GM19467 (cell line): ENCODE results near the gene DUSP14.

Source experiments
- ATAC-seq: cut with Tn5 transposase; IDR thresholded peaks from one replicate; pipeline ENCODE4 v1.9.1; 2021; ENCODE audit warnings: mild to moderate bottlenecking, moderate library complexity; ENCODE audit not compliant: unreplicated experiment

Gene DUSP14

DNA sequence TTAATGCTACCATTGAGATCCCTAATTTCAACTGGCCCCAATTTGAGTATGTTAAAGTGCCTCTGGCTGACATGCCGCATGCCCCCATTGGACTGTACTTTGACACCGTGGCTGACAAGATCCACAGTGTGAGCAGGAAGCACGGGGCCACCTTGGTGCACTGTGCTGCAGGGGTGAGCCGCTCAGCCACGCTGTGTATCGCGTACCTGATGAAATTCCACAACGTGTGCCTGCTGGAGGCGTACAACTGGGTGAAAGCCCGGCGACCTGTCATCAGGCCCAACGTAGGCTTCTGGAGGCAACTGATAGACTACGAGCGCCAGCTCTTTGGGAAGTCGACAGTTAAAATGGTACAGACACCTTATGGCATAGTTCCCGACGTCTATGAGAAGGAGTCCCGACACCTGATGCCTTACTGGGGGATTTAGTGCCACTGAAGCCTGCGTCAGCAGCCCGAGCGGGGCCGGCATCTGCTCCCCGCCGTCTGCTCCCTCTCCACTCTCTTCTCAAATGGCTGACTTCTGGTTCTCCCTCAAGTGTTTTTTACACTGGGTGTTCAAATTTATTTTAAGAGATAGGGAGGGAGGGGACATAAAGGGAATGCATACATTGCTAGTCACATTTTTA lies 22.9 kb downstream of the DUSP14 start:
- no peak for ATAC-seq

DNA sequence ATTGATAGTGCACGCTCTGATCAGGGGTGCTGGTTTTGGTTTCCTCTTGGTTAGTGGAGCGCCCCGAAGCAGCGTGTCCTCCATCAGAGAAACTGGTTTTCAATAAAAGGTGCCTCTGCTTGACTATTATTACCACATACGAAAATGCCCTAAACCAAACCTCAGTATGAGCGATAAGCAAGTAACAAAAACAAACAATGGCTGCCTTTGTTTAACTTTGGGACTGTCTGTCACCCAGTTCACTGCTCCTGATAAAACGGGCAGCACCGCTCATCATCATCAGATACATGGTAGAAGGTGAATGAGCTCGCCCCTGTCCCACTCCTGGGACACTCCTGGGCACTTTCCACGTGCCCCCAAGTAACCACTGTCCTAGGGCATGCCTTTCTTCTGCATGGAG lies 24.0 kb downstream of the DUSP14 start:
- ATAC-seq = no peak

- ATAC-seq = no peak
Measured at GRCh38 chr17:37516127-37516571, 26.5 kb downstream of the DUSP14 start.

DNA sequence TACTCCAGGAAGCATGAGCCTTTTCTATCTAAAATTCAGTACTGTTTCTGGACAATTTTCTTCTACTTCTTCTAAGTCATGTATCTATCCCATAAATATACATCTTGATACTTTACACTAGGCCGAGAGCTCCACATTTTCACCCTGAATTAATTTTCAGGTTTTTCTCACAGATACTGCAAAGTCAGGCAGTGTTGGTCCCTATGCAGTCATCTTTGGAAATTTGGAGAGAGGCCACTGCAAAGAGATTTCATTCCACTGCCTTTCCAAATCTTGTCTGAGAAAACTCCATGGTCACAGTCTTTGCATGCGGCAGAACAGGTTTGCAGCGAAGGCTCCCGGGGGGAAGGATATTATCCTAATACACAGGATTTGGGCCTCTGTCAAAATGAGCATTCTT lies 28.2 kb downstream of the DUSP14 start:
- no peak for ATAC-seq

DNA sequence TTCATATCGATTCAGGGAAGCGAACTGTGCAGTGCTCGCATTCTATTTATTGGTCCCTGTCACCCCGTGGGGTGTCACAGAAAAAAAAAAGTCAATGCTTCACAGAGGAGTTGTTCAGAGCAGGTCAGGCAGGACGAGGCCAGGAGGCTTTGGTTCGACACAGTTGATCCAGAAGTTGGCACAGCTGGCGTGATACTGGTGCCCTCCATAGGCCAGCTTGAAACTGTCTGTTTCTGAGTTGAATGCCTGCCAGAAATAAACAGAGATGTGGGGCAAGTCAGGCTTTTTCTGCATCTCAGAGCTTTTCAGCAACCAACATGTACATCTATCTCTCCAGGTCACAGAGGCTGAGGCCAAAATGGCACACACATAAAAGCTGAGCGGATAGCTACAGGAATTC lies 29.1 kb downstream of the DUSP14 start:
- ATAC-seq = no peak

DNA sequence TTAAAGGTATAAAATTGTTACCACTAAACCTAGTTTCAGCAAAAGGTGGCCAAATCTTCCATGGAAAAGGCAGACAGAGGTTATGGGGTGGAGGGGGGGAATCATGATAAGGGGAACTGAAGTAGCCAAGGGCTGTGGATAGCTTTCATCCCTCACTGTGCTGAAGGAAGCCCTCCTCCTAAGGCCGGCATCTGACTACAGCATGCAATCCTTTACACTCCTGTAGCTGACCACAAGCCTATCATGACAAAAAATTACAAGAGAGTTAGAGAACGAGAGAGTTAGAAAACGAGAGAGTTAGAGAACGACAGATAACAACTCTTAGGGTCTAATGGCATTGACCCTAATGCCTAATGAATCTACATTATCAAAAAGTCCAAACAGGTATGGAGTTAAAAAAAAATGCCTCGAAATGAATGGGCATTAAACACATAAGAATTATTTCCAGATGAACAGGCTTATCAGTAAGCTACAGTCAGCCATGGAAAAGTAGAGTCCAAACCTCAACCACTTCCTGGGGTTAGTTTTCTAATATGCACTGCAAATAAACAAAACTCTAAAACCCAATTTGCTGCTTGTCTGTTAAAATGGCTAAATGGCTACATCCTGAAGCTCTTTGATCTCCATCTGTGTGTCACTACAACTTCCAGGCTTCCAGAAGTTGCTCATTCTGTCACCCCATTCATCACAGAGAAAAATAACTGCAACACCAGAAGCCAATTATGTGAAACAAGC lies 29.7 kb downstream of the DUSP14 start:
- ATAC-seq = no peak

DNA sequence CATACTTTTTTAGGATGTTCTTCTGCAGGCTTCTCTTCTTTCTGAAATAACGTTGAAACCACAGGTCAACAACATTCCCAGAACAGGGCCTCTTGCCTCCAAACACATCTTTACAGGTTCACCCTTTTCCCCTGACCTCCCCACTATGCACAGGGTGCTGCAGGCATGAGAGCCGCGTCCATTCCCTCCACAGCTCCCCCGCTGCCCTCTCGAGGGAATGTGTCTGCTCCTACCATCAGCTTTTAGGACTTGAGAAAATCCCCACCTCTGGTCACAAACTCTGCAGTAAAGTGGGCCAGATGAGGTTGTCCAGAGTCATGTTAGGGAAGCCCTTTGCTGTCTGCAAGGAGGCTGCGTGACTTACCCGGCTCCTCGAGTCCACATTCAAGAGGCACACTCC lies 30.5 kb downstream of the DUSP14 start:
- no peak for ATAC-seq

GRCh38 chr17:37521821-37522220 lies 32.1 kb downstream of the DUSP14 start:
- no peak for ATAC-seq

GRCh38 chr17:37523715-37524219 lies 34.1 kb downstream of the DUSP14 start:
- no peak for ATAC-seq

GRCh38 chr17:37527249-37527851 lies 37.7 kb downstream of the DUSP14 start:
- no peak for ATAC-seq

DNA sequence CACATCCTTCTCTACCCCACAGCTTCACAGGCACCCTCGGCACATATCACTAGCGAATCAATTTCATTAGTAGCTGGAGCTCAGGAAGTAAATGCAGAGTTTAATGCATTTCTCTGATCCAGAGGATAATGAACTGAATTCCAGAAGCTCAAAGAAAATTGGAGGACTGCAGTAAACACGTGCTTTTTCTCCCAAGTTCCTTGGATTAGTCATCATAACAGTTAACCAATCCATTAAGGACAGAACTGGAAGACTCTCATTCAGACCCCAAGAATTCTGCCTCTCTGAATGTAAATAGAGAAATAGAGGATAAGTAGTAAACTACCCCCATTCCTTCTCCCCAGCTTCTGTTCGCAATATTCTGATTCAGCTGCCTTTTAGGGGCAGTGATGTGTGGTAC lies 40.7 kb downstream of the DUSP14 start:
- no peak for ATAC-seq

- no peak for ATAC-seq
Measured at GRCh38 chr17:37532756-37533155, 43.1 kb downstream of the DUSP14 start.

DNA sequence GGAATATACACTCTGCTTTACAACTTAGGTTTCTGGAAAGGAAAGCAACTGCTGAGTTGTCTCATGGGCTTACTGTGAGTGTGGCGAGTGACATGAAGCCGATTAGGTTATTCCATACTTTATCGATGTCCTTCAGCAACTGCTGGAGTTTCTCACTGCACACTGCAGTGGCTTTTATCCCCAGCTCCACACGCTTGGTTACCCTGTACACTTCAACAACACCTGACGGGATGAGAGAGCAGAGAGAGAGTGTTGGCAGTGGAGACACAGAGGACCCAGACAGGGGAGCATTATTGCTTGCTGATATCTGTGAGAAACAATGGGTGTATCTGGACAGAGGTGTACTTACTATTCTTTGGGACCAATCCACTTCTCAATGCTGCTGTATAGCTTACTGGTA lies 46.2 kb downstream of the DUSP14 start:
- ATAC-seq = no peak

GRCh38 chr17:37538981-37539659 lies 49.4 kb downstream of the DUSP14 start:
- ATAC-seq = no peak

GRCh38 chr17:37541880-37542660 lies 52.4 kb downstream of the DUSP14 start:
- ATAC-seq = no peak

DNA sequence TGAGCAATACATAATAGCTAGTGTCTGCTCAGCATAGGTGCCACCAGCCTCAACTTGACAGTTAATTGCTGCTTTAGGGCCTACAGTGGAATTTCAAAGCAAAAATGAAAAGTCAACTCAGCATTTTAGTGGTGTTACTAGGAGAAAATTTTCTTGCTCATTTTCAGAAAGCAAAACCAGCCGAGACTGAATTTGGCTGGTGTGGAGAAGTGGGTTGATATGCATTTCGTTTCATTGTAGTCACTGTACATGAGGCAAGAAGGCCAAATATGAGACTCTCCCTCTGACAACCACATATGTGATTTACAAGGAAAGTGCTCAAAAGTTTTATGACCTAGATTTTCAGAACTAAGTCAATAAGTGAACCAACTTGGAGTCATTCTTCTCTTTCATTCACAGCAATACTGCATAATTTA lies 54.0 kb downstream of the DUSP14 start:
- ATAC-seq = no peak

GRCh38 chr17:37545486-37545885 lies 55.8 kb downstream of the DUSP14 start:
- ATAC-seq = no peak

DNA sequence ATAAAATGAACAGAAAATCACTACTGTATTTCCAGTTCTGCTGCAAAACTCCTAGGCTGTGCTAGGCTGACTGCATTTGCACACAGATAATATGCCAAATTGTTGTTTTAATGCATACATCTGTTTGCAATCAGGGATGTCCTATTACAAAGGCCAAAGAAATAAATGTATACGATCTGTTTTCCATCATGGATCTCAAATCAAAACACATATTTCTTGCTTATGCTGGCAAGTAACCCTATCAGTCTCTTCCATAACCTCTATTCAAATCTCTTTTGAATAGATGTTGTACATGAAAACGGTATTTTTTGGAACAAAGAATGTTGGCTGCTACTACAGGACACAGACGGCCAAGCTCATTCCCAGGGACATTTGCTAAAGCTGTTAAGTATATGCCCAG lies 56.6 kb downstream of the DUSP14 start:
- no peak for ATAC-seq

GRCh38 chr17:37547986-37548385 lies 58.3 kb downstream of the DUSP14 start:
- ATAC-seq = no peak

- ATAC-seq = no peak
Measured at GRCh38 chr17:37551788-37552187, 62.1 kb downstream of the DUSP14 start.
